ENCODE results near the gene BLOC1S3. TPM values are rescaled to one million over a fixed set of nuclear protein-coding genes. Genes with fewer than 3 reads are reported as not detected.

The BLOC1S3 gene
- total and polyA plus RNA-seq, 4 donors = 4.2 to 17.3 (median 8.1) TPM

GRCh38 chr19:45139286-45140143 is 39.1 kb upstream of the BLOC1S3 start:
- Histone ChIP-seq H3K9me3 (ENCODE audit: control insufficient read depth in 4 of 4, insufficient read depth in 3 of 4, low read length in 3 of 4) (no peaks in the 10 kb centered on the region), H3K9ac (ENCODE audit: insufficient read depth in 1 of 2, low read length in 2 of 2) (no peak overlapping the region), H3K27me3 (ENCODE audit: control insufficient read depth in 3 of 3, insufficient read depth in 3 of 3, low read length in 2 of 3) (no peaks in the 10 kb centered on the region), H3K36me3 (ENCODE audit: control insufficient read depth in 4 of 4, insufficient read depth in 4 of 4, low read length in 4 of 4) (peaks cover 0 to 39% (median 11%) of the 10 kb centered on the region in 4 donors), H3K27ac (ENCODE audit: low read depth in 1 of 2, low read length in 1 of 2) (no peak overlapping the region), H3K4me1 (ENCODE audit: control insufficient read depth in 5 of 5, insufficient read depth in 5 of 5, low read length in 5 of 5) (peaks cover 0 to 11% (median 4%) of the 10 kb centered on the region in 5 donors), H3K4me3 (no peak overlapping the region)
- DNase-seq (no peak), ATAC-seq (ENCODE audit: insufficient read depth, low FRiP score) (no peak)
- no peak for TF ChIP-seq CTCF (IDR thresholded peaks at IDR 0.05; ENCODE audit: control extremely low read depth, extremely low read depth)
- 95 to 97% methylated on average over 24 of the region's 24 CpGs for whole genome bisulfite sequencing, 2 donors

- no peak overlapping the region for H3K4me3 ChIP-seq
- H3K27ac ChIP-seq (ENCODE audit: low read depth in 1 of 2, low read length in 1 of 2) = no peak overlapping the region
- H3K9ac ChIP-seq (ENCODE audit: insufficient read depth in 1 of 2, low read length in 2 of 2) = no peak overlapping the region
- H3K36me3 ChIP-seq (ENCODE audit: control insufficient read depth in 4 of 4, insufficient read depth in 4 of 4, low read length in 4 of 4) = peaks cover 0 to 45% (median 11%) of the 10 kb centered on the region in 4 donors
- peaks cover 0 to 11% (median 4%) of the 10 kb centered on the region in 5 donors for H3K4me1 ChIP-seq (ENCODE audit: control insufficient read depth in 5 of 5, insufficient read depth in 5 of 5, low read length in 5 of 5)
- no peak for DNase-seq
- ATAC-seq (ENCODE audit: insufficient read depth, low FRiP score) = no peak
- no peaks in the 10 kb centered on the region for H3K9me3 ChIP-seq (ENCODE audit: control insufficient read depth in 4 of 4, insufficient read depth in 3 of 4, low read length in 3 of 4)
- H3K27me3 ChIP-seq (ENCODE audit: control insufficient read depth in 3 of 3, insufficient read depth in 3 of 3, low read length in 2 of 3) = no peaks in the 10 kb centered on the region
- 84 to 89% methylated on average over 8 of the region's 8 CpGs for WGBS, 2 donors
- TF ChIP-seq CTCF (IDR thresholded peaks at IDR 0.05; ENCODE audit: control extremely low read depth, extremely low read depth) = no peak
Measured at GRCh38 chr19:45140144-45140503, 38.5 kb upstream of the BLOC1S3 start.

- WGBS, 2 donors = 95 to 97% methylated on average over 11 of the region's 11 CpGs
- no peak for TF ChIP-seq CTCF (IDR thresholded peaks at IDR 0.05; ENCODE audit: control extremely low read depth, extremely low read depth)
- Histone ChIP-seq H3K4me3 (no peak overlapping the region), H3K27ac (ENCODE audit: low read depth in 1 of 2, low read length in 1 of 2) (no peak overlapping the region), H3K27me3 (ENCODE audit: control insufficient read depth in 3 of 3, insufficient read depth in 3 of 3, low read length in 2 of 3) (no peaks in the 10 kb centered on the region), H3K9me3 (ENCODE audit: control insufficient read depth in 4 of 4, insufficient read depth in 3 of 4, low read length in 3 of 4) (no peaks in the 10 kb centered on the region), H3K9ac (ENCODE audit: insufficient read depth in 1 of 2, low read length in 2 of 2) (no peak overlapping the region), H3K36me3 (ENCODE audit: control insufficient read depth in 4 of 4, insufficient read depth in 4 of 4, low read length in 4 of 4) (peaks cover 0 to 49% (median 13%) of the 10 kb centered on the region in 4 donors), H3K4me1 (ENCODE audit: control insufficient read depth in 5 of 5, insufficient read depth in 5 of 5, low read length in 5 of 5) (peaks cover 0 to 11% (median 4%) of the 10 kb centered on the region in 5 donors)
- DNase-seq (no peak), ATAC-seq (ENCODE audit: insufficient read depth, low FRiP score) (no peak)
Measured at GRCh38 chr19:45140533-45140932, 38.1 kb upstream of the BLOC1S3 start.
